NCI-H748 (cell line): ENCODE measurements around the gene TRAM1L1.

ENCODE experiments used
- DNase-seq: peaks from one replicate; lab custom pipeline; 2025; ENCODE audit not compliant: unreplicated experiment; lab: John Stamatoyannopoulos, UW

The TRAM1L1 gene

DNA sequence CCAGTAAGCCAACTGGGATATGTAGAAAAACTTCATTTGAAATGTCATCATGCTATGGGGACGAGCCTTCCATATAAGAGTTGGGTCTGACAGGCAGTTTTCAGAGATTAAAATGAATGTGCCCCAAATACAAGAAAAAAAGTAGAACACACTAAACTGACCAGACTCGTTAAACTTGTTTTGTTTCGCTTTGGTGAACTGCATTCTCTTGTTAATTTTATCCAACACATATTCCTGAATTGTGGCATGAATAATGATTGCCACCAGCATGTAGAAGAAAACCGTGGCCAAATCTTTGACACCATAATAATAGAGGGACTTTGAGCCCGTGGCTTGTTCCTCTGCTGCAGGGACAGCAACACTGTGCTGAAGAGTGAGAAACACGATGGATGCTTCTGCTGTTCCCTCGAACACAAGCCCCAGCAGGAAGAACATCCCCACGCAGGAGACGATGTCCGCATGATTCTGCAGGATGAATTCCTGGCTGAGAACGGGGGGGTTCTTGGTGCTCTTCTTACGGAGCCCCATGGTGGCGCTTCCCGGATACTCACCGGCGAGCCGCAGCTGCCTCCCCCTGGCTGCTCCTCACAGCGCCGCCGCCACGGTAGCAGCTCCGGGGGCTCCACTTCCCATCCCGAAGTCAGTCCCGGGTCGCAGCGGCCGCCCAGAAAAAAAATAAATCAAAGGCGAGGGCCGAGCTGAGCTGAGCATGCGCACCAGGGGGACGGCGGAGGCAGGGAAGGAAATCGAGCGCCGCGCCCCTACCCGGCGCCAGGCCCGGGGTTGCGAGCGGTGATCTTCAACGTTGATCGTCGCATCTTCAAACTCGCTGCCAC is at the start of gene TRAM1L1:
Gene TRAM1L1 (minus strand): TSS at position 711 of the 836 bp plus-strand sequence. CDS start 183 bp downstream, at position 528.
- peak; percentile 79 for DNase-seq

DNA sequence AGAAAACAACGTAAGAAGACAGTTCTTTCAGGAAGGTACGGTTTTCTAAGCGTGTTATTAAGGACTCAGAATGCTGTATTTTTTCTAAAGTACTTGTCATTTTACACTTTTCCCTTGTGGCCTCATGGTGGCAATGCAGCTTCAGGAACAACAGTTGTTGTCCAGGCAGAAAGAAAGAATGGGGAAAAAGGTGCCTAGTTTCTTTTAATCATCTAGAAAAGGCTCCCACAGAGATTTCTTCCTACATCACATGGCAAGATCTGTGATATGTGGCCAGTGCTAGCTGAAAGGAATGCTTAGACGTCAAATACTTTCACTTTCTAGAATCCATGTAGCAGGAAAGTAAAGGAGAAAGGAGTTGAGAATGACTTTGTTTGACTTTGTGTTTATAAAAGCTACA is 49.0 kb upstream of the TRAM1L1 start:
- peak; percentile 73 for DNase-seq

DNA sequence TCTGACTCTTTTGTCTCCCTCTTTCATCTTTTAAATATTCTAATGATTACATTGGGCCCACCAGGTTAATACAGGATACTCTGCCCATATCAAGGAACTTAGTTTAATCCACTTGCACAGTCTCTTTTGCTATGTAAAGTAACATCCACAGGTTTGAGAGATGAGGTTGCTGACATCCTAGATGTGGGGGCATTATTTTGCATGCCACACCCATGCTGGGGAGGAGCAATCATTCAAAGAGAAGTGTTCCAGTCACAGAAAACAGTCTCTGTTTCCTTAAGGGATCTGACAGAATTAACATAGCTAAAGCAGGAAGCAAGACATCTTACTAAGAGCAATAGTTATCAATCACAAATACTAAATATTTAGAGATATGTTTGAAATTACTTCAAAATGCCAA is 11.5 kb upstream of the TRAM1L1 start:
- DNase-seq, result no peak

DNA sequence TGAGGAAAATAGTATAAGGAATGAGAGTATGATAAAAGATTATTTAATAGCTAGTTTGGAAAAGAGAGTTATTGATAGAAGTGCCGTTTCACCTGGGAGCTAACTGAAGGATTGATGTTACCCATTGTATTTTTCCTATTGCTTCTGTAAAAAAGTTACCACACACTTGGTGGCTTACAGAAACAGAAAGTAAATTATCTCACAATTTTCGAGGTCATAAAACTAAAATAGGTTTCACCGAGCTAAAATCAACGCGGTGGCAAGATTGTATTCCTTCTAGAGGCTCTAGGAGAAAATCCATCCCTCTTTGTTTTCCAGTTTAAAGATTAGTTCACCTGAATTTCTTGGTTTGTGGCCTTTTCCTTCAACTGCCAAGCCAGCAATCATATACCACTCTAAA is 11.1 kb upstream of the TRAM1L1 start:
- DNase-seq, result no peak

DNA sequence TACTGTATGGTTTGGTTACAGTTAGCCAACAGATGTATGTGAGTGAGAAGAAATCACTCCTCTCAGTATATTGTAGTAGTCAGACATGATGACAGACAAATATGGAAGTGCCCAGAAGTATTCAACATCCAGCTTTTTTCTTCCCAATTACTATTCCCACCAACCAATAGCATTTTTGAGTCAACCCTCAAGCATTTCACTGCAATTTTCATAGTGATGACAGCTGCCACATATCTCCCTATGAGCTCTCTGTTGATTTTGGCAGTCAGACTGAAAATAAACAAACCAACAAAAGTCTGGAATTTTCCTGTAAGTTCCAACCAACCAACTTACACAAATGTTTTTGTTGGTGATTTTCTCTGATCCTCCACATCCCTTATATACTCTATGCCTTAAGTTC is 8.2 kb upstream of the TRAM1L1 start:
- no peak for DNase-seq

DNA sequence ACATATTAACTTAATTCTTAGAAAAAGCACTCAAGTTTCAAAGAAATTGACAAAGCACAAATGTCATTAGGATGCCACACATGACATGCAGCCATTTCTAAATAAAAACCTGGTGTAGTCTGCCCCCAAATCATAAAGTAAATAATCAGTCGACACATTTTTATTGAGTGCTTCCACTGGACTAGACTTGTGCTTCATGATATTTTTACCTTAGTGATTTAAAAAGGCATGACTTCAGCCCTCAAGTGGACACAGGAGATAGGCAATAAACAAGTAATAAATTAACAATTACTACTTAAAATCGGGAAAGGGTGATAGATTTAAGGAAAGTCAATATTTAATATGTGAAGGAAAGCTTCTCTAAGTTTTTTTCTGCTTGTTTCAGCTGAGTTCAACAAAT is 7.6 kb downstream of the TRAM1L1 start:
- DNase-seq, result no peak

DNA sequence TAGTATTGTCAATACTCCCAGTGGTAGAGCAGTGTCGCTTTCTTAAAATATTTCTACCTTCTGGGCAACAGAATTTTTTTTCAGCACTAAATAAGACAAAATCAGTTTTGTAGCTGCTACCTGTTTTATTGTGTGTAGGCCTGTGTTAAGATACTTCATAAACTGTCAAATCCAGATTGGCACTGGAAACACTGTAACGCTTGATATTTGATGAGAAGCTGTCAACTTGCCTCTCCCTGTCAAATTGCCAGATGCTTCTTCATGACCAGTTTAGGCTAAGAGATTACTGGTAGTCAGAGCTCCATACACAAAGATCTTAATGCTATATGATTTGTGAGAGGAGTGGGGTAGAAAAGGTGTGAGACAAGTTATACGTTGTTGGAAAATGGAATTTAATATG is 17.3 kb downstream of the TRAM1L1 start:
- DNase-seq, result no peak

DNA sequence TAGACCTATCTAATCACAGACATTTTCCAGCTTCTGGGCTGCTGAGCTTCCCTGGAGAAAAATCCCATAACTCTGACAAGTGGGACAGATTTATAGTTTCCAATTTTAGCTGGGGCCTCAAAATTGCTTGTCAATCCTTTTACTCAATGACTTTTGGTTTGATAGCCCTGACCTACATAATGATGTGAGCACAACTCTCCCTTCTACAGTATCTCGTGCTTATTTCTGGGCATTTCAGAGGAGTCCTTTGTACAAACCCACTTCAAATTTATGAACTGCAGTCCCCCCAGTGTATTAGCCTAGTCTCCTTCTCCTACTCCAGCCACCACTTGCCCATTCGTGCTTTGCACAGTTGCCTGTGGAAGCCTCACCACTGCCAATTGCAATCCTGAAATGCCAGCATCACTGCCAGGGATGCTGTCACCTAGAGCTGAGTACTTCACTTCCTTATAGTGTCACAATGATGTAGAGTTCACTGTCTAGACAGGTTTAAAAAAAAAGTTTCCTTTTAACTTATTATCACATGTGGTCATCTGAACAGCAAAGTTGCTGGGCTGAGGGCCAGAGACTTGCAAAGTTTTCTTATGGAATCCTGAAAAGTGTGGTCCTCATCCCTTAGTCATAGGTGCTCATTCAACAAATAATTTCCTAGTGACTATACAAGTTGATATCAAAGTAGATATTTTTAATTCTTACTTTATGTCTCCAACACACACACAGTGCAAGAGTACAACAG is 21.2 kb downstream of the TRAM1L1 start:
- DNase-seq, result no peak

DNA sequence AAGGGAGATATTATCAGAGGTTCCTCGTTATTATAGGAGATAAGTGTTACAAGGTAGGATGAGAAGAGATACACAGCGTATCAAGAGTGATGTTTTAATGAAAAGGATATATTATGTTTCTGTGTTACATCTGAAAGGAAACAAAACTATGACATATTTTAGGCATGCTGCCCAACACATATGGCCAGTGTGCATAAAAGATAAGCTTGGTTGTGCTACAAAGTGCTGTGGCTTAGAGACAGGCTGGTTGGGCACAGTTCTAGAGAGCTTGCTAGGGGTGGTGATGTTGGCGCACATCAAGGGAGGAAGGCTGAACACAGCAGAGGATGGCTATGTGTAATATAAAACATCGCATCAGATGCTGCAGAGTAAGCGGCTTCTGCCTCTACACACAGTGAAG is 42.4 kb downstream of the TRAM1L1 start:
- DNase-seq, result no peak
